GM23338 (cell line): ENCODE data around the gene RNF217. TPM values are rescaled to one million over a fixed set of nuclear protein-coding genes. Genes with fewer than 3 reads are reported as not detected.

ENCODE experiments used
- ATAC-seq: fragments of 200-7000 bp; cut with Tn5 transposase; 3 replicates; pipeline ENCODE4 v1.9.1; 2020
- DNase-seq: peaks from one replicate; pipeline ENCODE4 v3.0.0-alpha.2; 2015; ENCODE audit warnings: low spot score
- H2AFZ ChIP-seq: fragments of 200-600 bp; sonication (generic); 2 replicates; pipeline ENCODE4 v1.8.0; 2016; ENCODE audit warnings: antibody characterized with exemption, mild to moderate bottlenecking, moderate library complexity
- H3F3A ChIP-seq: fragments of 200-600 bp; sonication (generic); replicated peaks from 2 replicates; pipeline ENCODE4 v1.8.0; 2017; ENCODE audit warnings: antibody characterized with exemption, mixed run types, low read depth
- H3K27ac ChIP-seq: fragments of 200-600 bp; sonication (generic); 2 replicates; pipeline ENCODE4 v1.6.1; 2016; ENCODE audit warnings: low read depth
- H3K27me3 ChIP-seq: fragments of 200-600 bp; sonication (generic); 2 replicates; pipeline ENCODE4 v1.8.0; 2016; ENCODE audit warnings: mild to moderate bottlenecking, mixed run types, moderate library complexity; ENCODE audit not compliant: insufficient read depth
- H3K36me3 ChIP-seq: fragments of 200-600 bp; sonication (generic); 2 replicates; pipeline ENCODE4 v1.8.0; 2016; ENCODE audit warnings: mild to moderate bottlenecking; ENCODE audit not compliant: insufficient read depth
- H3K4me1 ChIP-seq: fragments of 200-600 bp; sonication (generic); 2 replicates; pipeline ENCODE4 v1.8.0; 2016; ENCODE audit warnings: mild to moderate bottlenecking, moderate library complexity; ENCODE audit not compliant: insufficient read depth
- H3K4me2 ChIP-seq: fragments of 200-600 bp; sonication (generic); 2 replicates; pipeline ENCODE4 v1.7.1; 2017; ENCODE audit warnings: mixed run types
- H3K4me3 ChIP-seq: fragments of 200-600 bp; sonication (generic); 2 replicates; pipeline ENCODE4 v1.6.1; 2016; ENCODE audit warnings: mixed run types
- H3K79me2 ChIP-seq: fragments of 200-600 bp; sonication (generic); replicated peaks from 2 replicates; pipeline ENCODE4 v1.8.0; 2017; ENCODE audit warnings: mild to moderate bottlenecking; ENCODE audit not compliant: insufficient read depth
- H3K9me2 ChIP-seq: fragments of 200-600 bp; sonication (generic); 2 replicates; pipeline ENCODE4 v1.8.0; 2017; ENCODE audit not compliant: insufficient read depth
- H4K20me1 ChIP-seq: fragments of 200-600 bp; sonication (generic); replicated peaks from 2 replicates; pipeline ENCODE4 v1.8.0; 2017; ENCODE audit warnings: mild to moderate bottlenecking; ENCODE audit not compliant: insufficient read depth
- H3K27ac Mint-ChIP-seq: 2 replicates; pipeline ENCODE4 v1.8.0; 2020; ENCODE audit warnings: inconsistent platforms, mild to moderate bottlenecking, moderate library complexity, mixed read lengths
- H3K27me3 Mint-ChIP-seq: 3 replicates; pipeline ENCODE4 v1.8.0; 2022; ENCODE audit warnings: low read depth, mild to moderate bottlenecking, moderate library complexity, mixed read lengths, inconsistent platforms; ENCODE audit not compliant: insufficient read depth, poor library complexity
- H3K36me3 Mint-ChIP-seq: 3 replicates; pipeline ENCODE4 v1.8.0; 2021; ENCODE audit warnings: low read depth, mild to moderate bottlenecking, inconsistent platforms, moderate library complexity, mixed read lengths
- H3K4me1 Mint-ChIP-seq: 3 replicates; pipeline ENCODE4 v1.8.0; 2020; ENCODE audit warnings: mild to moderate bottlenecking, inconsistent platforms, mixed read lengths
- H3K4me3 Mint-ChIP-seq: 3 replicates; pipeline ENCODE4 v1.8.0; 2021; ENCODE audit warnings: moderate library complexity, mild to moderate bottlenecking, inconsistent platforms, mixed read lengths
- H3K9me3 Mint-ChIP-seq: 3 replicates; pipeline ENCODE4 v1.8.0; 2020; ENCODE audit warnings: moderate library complexity, mild to moderate bottlenecking, inconsistent platforms, mixed read lengths
- CREB1 ChIP-seq: fragments of 250-450 bp; sonication (Bioruptor Pico); IDR thresholded peaks from 2 replicates; pipeline ENCODE4 v1.5.0; 2020; ENCODE audit warnings: low read depth, mild to moderate bottlenecking, moderate library complexity
- EZH2 ChIP-seq: fragments of 200-600 bp; sonication (generic); IDR thresholded peaks from one replicate; pipeline ENCODE4 v1.8.0; 2017; ENCODE audit warnings: antibody characterized with exemption, mild to moderate bottlenecking, low read depth; ENCODE audit not compliant: unreplicated experiment
- EZH2phosphoT487 ChIP-seq: fragments of 200-600 bp; sonication (generic); IDR thresholded peaks from one replicate; pipeline ENCODE4 v1.8.1; 2018; ENCODE audit warnings: antibody characterized with exemption; ENCODE audit not compliant: unreplicated experiment
- JUNB ChIP-seq: IDR thresholded peaks from one replicate; pipeline ENCODE4 v1.6.1; 2016; ENCODE audit warnings: antibody characterized with exemption; ENCODE audit not compliant: unreplicated experiment
- NANOG ChIP-seq: IDR thresholded peaks from 2 replicates; pipeline ENCODE4 v1.6.1; 2016; ENCODE audit warnings: antibody characterized with exemption, borderline replicate concordance
- POLR2AphosphoS5 ChIP-seq: IDR thresholded peaks from 2 replicates; pipeline ENCODE4 v1.6.1; 2016; ENCODE audit warnings: antibody characterized with exemption, low read depth
- REST ChIP-seq: IDR thresholded peaks from one replicate; pipeline ENCODE4 v1.6.1; 2018; ENCODE audit warnings: antibody characterized with exemption; ENCODE audit not compliant: unreplicated experiment
- STAT1 ChIP-seq: IDR thresholded peaks from one replicate; pipeline ENCODE4 v1.6.1; 2016; ENCODE audit warnings: antibody characterized with exemption; ENCODE audit not compliant: unreplicated experiment
- ZNF114 ChIP-seq: fragments of 250-450 bp; sonication (Bioruptor Pico); IDR thresholded peaks from 2 replicates; pipeline ENCODE4 v1.5.0; 2020; ENCODE audit warnings: mild to moderate bottlenecking, moderate library complexity
- ZNF331 ChIP-seq: fragments of 250-450 bp; sonication (Bioruptor Pico); IDR thresholded peaks from 2 replicates; pipeline ENCODE4 v1.5.0; 2020; ENCODE audit warnings: low read depth, mild to moderate bottlenecking, moderate library complexity
- ZNF462 ChIP-seq: fragments of 250-450 bp; sonication (Bioruptor Pico); IDR thresholded peaks from 2 replicates; pipeline ENCODE4 v1.5.0; 2020; ENCODE audit warnings: mild to moderate bottlenecking, moderate library complexity
- polyA plus RNA-seq: library from polyadenylated mRNA; unstranded; fragments of >200 nt; fragmentation: Nextera tagmentation; extraction: Ambion mirVana; gene quantifications from 2 replicates; pipeline ENCODE4 v1.2.1, GENCODE V29; 2016
- total RNA-seq: library from RNA; depleted of rRNA; stranded (reverse); fragments of >200 nt; shearing (Covaris generic); gene quantifications from 2 replicates; pipeline ENCODE4 v1.2.3, GENCODE V29; 2014
- TF ChIP-seq, protein P1 (sequence below), 2 experiments: fragments of 200-600 bp in 1 of 2; sonication (generic) in 1 of 2; conservative IDR thresholded peaks; 2 replicates each; pipeline versions ENCODE4 v1.5.1 to v1.6.1; 2016 to 2017; ENCODE audit warnings: antibody characterized with exemption in 2 of 2, low read depth in 2 of 2, mild to moderate bottlenecking in 2 of 2, moderate library complexity in 1 of 2
- TF ChIP-seq, protein P2 (sequence below): IDR thresholded peaks from 2 replicates; pipeline ENCODE4 v1.6.1; 2016; ENCODE audit warnings: antibody characterized with exemption

The RNF217 gene
- total and polyA plus RNA-seq, 2 experiments from 2014 or later, result 1.7 to 6.2 TPM

DNA sequence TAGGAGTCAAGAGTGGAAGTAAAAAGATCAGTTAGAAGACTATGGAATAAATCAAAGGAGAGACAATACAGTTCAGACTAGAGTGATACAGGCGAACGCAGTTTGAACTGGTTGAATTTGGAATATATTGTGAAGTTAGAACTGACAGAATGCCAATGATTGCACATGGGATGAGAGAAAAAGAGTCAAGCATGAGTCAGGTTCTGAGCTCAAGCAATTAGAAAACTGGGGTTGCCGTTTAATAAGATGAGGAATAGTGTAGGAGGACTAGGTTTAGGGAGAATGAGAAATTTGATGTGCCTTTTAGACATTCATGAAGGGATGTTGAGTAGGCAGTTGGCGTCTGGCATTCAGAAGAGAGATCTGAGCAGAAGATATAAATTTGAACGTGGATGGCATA, 8.0 kb downstream of the RNF217 start:
- Histone ChIP-seq H3K79me2 (peaks cover 12% of the 10 kb centered on the region; the same call in 1 of the 2 replicates), H3F3A (no peaks in the 10 kb centered on the region), H4K20me1 (0 out of 2 replicates have a peak, but pooled peaks cover 3% of the 10 kb centered on the region), H3K9me2 (no peaks in the 10 kb centered on the region), H3K4me3 (no peak overlapping the region), H3K36me3 (no peaks in the 10 kb centered on the region), H2AFZ (no peak overlapping the region), H3K4me2 (no peak overlapping the region), H3K27me3 (no peaks in the 10 kb centered on the region), H3K4me1 (no peaks in the 10 kb centered on the region), H3K27ac (no peak overlapping the region)
- no peaks in the 10 kb centered on the region for H3K9me3 Mint-ChIP-seq
- no peaks in the 10 kb centered on the region for H3K36me3 Mint-ChIP-seq
- H3K27ac Mint-ChIP-seq, result no peak overlapping the region
- DNase-seq (no peak), ATAC-seq (no peak)
- H3K27me3 Mint-ChIP-seq, result no peaks in the 10 kb centered on the region
- H3K4me1 Mint-ChIP-seq, result peaks cover 7% of the 10 kb centered on the region; the same call in 2 of the 3 replicates
- H3K4me3 Mint-ChIP-seq, result no peak overlapping the region
- no peak for TF ChIP-seq EZH2phosphoT487
- TF ChIP-seq, protein P1, sequence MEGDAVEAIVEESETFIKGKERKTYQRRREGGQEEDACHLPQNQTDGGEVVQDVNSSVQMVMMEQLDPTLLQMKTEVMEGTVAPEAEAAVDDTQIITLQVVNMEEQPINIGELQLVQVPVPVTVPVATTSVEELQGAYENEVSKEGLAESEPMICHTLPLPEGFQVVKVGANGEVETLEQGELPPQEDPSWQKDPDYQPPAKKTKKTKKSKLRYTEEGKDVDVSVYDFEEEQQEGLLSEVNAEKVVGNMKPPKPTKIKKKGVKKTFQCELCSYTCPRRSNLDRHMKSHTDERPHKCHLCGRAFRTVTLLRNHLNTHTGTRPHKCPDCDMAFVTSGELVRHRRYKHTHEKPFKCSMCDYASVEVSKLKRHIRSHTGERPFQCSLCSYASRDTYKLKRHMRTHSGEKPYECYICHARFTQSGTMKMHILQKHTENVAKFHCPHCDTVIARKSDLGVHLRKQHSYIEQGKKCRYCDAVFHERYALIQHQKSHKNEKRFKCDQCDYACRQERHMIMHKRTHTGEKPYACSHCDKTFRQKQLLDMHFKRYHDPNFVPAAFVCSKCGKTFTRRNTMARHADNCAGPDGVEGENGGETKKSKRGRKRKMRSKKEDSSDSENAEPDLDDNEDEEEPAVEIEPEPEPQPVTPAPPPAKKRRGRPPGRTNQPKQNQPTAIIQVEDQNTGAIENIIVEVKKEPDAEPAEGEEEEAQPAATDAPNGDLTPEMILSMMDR (conservative IDR thresholded peaks at IDR 0.05; ENCODE audit: low read depth in 2 of 2), result no peak
- no peak for TF ChIP-seq NANOG
- no peak for TF ChIP-seq ZNF462 (CRISPR knock-in tag)
- TF ChIP-seq EZH2, result no peak
- TF ChIP-seq ZNF331 (CRISPR knock-in tag), result no peak
- TF ChIP-seq, protein P2, sequence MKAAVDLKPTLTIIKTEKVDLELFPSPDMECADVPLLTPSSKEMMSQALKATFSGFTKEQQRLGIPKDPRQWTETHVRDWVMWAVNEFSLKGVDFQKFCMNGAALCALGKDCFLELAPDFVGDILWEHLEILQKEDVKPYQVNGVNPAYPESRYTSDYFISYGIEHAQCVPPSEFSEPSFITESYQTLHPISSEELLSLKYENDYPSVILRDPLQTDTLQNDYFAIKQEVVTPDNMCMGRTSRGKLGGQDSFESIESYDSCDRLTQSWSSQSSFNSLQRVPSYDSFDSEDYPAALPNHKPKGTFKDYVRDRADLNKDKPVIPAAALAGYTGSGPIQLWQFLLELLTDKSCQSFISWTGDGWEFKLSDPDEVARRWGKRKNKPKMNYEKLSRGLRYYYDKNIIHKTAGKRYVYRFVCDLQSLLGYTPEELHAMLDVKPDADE, result no peak
- TF ChIP-seq CREB1 (CRISPR knock-in tag), result no peak
- no peak for TF ChIP-seq POLR2AphosphoS5
- no peak for TF ChIP-seq STAT1
- no peak for TF ChIP-seq JUNB
- no peak for TF ChIP-seq REST
- TF ChIP-seq ZNF114 (CRISPR knock-in tag), result no peak
